ENCODE results near the gene TTC33.

TTC33 gene

DNA sequence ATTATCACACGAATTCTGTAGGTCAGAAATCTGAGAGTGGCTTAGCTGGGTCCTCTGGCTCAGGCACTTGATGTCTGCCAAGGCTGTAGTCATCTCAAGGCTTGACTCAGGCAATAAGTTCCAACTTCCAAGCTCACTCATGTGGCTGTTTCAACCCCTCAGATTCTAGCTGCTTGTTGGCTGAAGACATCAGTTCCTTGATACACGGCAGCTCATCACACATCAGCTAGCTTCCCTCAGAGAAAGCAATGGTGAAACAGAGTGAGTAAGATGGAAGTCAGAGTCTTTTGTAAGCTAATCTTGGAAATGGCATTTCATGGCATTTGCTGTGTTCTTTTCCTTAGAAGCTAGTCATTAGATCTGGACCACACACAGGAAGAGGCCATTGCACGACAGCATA lies 280.2 kb downstream of the TTC33 start:
- TF ChIP-seq TCF12 (IDR thresholded peaks at IDR 0.05; ENCODE audit: low read depth) (no peak), RAD21 (IDR thresholded peaks at IDR 0.05; ENCODE audit: low read depth) (no peak), YY1 (IDR thresholded peaks at IDR 0.05; ENCODE audit: low read depth) (no peak), TAF1 (IDR thresholded peaks at IDR 0.05; ENCODE audit: low read depth) (no peak), TEAD4 (IDR thresholded peaks at IDR 0.05) (no peak), NFIC (IDR thresholded peaks at IDR 0.05) (no peak), USF1 (IDR thresholded peaks at IDR 0.05) (no peak), CREB1 (IDR thresholded peaks at IDR 0.05; ENCODE audit: low read depth) (no peak), CEBPB (IDR thresholded peaks at IDR 0.05) (no peak)

GRCh38 chr5:40474250-40474649 lies 281.5 kb downstream of the TTC33 start:
- TF ChIP-seq, protein P1, sequence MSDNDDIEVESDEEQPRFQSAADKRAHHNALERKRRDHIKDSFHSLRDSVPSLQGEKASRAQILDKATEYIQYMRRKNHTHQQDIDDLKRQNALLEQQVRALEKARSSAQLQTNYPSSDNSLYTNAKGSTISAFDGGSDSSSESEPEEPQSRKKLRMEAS (IDR thresholded peaks at IDR 0.05) = no peak
- TF ChIP-seq ZBTB7A (IDR thresholded peaks at IDR 0.05; ENCODE audit: low read depth) (no peak), CEBPB (IDR thresholded peaks at IDR 0.05) (no peak), USF1 (IDR thresholded peaks at IDR 0.05) (no peak), TEAD4 (IDR thresholded peaks at IDR 0.05) (no peak)

DNA sequence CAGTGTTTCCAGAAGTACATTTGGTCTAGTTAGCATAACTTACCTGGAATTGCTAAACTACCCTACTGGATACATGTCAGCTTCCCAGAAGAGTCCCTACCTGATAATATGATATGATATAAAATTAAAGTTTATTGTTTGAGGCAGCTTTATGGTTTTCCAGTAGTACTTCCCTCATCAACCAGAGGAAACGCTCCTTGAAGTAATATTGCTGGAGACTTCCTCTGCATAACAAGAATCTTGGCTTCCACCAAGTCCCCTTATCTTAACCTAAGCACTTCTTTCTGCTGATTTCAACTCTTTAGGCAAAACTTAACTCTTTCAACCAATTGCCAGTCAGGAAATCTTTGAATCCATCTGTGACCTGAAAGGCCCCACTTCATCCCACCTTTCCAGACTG lies 290.3 kb downstream of the TTC33 start:
- TF ChIP-seq CEBPB (IDR thresholded peaks at IDR 0.05) (no peak), EGR1 (IDR thresholded peaks at IDR 0.05) (no peak), NFIC (IDR thresholded peaks at IDR 0.05) (no peak), YY1 (IDR thresholded peaks at IDR 0.05; ENCODE audit: low read depth) (no peak), TEAD4 (IDR thresholded peaks at IDR 0.05) (no peak), TAF1 (IDR thresholded peaks at IDR 0.05; ENCODE audit: low read depth) (no peak), EP300 (IDR thresholded peaks at IDR 0.05; ENCODE audit: borderline replicate concordance) (no peak), USF1 (IDR thresholded peaks at IDR 0.05) (no peak), FOXM1 (IDR thresholded peaks at IDR 0.05; ENCODE audit: borderline replicate concordance, low read depth) (no peak), ZBTB7A (IDR thresholded peaks at IDR 0.05; ENCODE audit: low read depth) (no peak)
- TF ChIP-seq, protein P2, sequence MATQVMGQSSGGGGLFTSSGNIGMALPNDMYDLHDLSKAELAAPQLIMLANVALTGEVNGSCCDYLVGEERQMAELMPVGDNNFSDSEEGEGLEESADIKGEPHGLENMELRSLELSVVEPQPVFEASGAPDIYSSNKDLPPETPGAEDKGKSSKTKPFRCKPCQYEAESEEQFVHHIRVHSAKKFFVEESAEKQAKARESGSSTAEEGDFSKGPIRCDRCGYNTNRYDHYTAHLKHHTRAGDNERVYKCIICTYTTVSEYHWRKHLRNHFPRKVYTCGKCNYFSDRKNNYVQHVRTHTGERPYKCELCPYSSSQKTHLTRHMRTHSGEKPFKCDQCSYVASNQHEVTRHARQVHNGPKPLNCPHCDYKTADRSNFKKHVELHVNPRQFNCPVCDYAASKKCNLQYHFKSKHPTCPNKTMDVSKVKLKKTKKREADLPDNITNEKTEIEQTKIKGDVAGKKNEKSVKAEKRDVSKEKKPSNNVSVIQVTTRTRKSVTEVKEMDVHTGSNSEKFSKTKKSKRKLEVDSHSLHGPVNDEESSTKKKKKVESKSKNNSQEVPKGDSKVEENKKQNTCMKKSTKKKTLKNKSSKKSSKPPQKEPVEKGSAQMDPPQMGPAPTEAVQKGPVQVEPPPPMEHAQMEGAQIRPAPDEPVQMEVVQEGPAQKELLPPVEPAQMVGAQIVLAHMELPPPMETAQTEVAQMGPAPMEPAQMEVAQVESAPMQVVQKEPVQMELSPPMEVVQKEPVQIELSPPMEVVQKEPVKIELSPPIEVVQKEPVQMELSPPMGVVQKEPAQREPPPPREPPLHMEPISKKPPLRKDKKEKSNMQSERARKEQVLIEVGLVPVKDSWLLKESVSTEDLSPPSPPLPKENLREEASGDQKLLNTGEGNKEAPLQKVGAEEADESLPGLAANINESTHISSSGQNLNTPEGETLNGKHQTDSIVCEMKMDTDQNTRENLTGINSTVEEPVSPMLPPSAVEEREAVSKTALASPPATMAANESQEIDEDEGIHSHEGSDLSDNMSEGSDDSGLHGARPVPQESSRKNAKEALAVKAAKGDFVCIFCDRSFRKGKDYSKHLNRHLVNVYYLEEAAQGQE (IDR thresholded peaks at IDR 0.05; ENCODE audit: low read depth) = no peak

- TF ChIP-seq, protein P2 (IDR thresholded peaks at IDR 0.05; ENCODE audit: low read depth) = no peak
- TF ChIP-seq YY1 (IDR thresholded peaks at IDR 0.05; ENCODE audit: low read depth) (no peak), FOXM1 (IDR thresholded peaks at IDR 0.05; ENCODE audit: borderline replicate concordance, low read depth) (no peak), CREB1 (IDR thresholded peaks at IDR 0.05; ENCODE audit: low read depth) (no peak), TAF1 (IDR thresholded peaks at IDR 0.05; ENCODE audit: low read depth) (no peak), CEBPB (IDR thresholded peaks at IDR 0.05) (no peak), ZBTB7A (IDR thresholded peaks at IDR 0.05; ENCODE audit: low read depth) (no peak), USF1 (IDR thresholded peaks at IDR 0.05) (no peak), EP300 (IDR thresholded peaks at IDR 0.05; ENCODE audit: borderline replicate concordance) (no peak), EGR1 (IDR thresholded peaks at IDR 0.05) (no peak), TEAD4 (IDR thresholded peaks at IDR 0.05) (no peak), NFIC (IDR thresholded peaks at IDR 0.05) (no peak), TCF12 (IDR thresholded peaks at IDR 0.05; ENCODE audit: low read depth) (no peak), RAD21 (IDR thresholded peaks at IDR 0.05; ENCODE audit: low read depth) (no peak)
- TF ChIP-seq, protein P1 (IDR thresholded peaks at IDR 0.05) = no peak
Observed at GRCh38 chr5:40464511-40464910, 291.2 kb downstream of the TTC33 start.
